Measurements from ENCODE around the gene PTK6. TPM values are rescaled to one million over a fixed set of nuclear protein-coding genes. Genes with fewer than 3 reads are reported as not detected.
A peak's percentile ranks its signal among the peaks of the same experiment; 100 is the strongest.

The PTK6 gene
- total RNA-seq, 1 experiment from 2014 or later, result not detected

DNA sequence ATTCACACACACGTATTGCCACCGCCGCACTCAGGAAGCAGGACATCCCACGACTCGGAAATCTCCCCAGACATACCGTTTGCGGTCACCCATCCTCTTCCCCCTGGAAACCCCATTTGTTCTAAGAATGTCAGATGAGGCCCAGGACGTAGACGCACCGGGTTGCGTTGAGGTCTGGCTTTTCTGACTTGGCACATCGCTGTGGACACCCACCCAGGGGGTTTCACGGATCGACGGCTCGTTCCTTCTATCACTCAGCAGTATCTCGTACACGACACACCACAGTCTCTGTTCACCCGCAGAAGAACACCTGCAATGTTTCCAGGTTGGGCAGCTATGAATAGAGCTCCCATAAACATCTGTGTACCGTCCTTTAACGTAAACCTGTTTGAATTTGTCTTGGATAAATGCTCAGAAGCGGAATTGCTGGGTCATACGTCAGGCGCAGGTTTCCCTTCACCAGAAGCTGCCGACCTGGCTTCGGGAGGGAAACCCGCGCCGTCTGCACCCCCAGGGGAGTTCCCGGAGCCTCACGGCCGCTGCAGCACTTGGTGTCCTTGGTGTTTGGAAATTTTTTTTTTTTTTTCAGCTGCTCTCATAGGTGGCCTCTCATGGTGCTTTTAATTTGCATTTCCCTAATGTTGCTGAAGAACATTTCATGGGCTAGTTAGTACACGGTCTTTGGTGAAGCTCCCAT lies 29.0 kb downstream of the PTK6 start:
- no peak for DNase-seq (ENCODE audit: low spot score)

DNA sequence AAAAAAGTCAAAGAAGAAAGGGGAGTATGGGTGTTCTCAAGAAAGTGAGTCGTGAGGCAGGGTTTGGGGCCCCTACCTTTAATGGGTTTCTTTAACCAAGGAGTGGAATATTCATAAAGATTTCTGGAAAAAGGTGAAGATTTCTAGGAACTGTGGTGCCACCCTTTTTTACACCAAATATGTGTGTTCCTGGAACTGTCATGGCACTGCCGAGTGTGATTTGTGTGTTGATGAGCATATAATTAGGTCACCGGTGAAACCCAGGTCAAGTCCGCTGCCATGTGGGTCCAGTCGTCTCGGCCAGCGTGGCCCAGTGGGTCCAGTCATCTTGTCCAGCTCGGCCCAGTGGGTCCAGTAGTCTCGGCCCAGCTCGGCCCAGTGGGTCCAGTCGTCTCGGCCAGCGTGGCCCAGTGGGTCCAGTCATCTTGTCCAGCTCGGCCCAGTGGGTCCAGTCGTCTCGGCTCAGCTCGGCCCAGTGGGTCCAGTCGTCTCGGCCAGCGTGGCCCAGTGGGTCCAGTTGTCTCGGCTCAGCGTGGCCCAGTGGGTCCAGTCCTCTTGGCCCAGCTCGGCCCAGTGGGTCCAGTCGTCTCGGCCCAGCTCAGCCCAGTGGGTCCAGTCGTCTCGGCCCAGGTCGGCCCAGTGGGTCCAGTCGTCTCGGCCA lies 30.0 kb downstream of the PTK6 start:
- no peak for DNase-seq (ENCODE audit: low spot score)

DNA sequence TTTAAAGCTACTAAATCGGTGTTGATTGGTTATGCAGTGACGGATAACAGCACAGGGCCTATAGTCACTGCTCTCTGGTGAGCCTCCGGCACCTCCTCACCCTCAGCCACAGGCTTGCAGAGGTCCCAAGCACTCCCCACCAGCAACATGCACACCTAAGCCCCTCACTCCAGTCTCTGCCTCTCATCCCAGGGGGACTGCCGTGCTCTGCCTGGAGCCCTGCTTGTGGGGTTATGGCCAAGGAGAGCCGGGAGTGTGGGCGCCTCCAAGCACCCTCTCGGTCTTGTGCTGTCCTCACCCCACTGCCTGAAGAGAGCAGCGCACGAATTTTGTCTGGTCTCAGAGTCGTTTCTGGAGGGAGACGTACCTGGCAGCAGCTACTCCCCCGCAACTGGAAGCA lies 31.5 kb downstream of the PTK6 start:
- DNase-seq (ENCODE audit: low spot score), result no peak

GRCh38 chr20:63505281-63505680 lies 31.9 kb downstream of the PTK6 start:
- DNase-seq (ENCODE audit: low spot score), result no peak

- DNase-seq (ENCODE audit: low spot score), result no peak
Measured at GRCh38 chr20:63504642-63505041, 32.5 kb downstream of the PTK6 start.

DNA sequence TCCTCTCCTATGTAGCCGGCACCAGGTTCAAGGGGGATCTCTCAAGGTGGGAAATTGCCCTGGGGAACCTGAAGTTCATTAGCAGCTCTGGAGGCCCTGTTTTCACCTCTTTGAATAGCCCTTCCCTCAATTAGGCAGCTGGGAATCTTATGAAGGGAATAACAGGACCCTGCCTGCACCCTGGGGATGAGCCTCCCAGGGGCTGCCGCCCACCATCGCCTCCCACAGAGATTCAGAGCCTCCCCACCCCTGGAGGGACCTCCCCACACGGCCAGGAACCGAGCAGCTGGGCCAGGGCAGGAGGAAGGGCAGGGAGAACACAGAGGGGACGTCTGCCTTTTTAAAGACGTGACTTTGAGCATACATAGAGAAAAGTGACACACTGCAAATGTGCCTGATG lies 33.7 kb downstream of the PTK6 start:
- no peak for DNase-seq (ENCODE audit: low spot score)

DNA sequence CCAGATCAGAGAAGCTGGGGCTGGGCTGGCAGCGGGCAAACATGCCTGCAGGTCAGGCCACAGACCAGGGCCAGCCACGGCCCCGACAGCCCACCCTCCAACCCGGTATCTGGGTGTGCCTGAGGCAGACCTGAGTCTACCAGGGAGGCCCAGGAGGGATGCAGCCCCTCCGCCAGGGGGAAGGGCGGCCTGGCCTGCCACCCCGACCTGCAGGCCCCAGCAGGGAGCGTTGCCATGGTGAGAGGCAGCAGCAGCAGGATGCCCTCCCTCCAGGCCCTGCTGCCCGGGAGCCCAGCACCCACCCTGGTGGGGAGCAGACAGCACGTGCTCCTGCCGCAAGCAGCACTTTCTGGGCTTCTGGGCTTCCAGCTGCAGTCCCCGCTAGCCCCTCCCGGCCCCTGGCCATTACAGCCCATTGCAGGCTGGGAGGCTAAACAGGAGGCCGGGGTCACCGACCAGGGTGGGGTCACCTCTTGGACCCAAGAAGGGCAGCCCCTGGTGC lies 34.5 kb downstream of the PTK6 start:
- no peak for DNase-seq (ENCODE audit: low spot score)

DNA sequence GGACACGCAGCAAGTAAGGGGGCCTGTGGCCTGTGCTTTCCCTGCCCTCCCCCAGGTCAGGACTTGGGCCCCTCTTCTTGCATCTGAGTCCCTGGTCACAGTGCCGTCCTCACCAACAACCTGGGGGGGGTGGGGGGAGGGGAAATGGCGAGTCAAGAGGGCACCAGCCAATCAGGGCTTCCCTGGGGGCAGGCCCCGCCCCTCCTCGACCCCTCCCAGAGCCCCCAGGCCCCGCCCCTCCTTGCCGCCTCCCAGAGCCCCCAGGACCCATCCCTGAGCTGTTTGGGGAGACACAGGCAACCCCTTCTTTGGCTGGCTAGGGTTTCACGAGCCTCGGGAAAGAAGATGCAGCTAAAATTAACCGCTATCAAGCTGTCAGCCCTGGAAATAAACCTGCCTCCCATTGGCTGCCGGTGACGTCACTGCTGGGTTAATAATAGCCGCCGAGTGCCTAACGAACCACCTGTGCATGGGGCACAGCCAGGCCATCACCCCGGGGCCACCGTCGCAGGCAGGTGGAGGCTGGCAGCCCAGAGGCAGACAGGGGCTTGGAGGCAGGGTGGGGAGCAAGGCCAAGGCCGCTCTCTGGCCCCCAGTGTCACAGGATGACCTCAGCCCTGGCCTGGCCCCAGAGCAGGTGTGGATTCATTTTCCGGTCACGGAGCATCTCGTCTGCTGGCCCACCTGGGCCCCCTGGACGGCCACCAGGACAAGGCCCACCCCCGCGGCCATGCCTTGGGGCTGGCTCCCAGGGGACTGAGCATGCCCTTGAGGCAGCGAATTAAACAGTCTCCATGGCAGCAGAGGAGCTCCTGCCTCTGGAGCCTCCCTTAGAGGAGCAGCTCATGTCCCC lies 35.1 kb downstream of the PTK6 start:
- no peak for DNase-seq (ENCODE audit: low spot score)

DNA sequence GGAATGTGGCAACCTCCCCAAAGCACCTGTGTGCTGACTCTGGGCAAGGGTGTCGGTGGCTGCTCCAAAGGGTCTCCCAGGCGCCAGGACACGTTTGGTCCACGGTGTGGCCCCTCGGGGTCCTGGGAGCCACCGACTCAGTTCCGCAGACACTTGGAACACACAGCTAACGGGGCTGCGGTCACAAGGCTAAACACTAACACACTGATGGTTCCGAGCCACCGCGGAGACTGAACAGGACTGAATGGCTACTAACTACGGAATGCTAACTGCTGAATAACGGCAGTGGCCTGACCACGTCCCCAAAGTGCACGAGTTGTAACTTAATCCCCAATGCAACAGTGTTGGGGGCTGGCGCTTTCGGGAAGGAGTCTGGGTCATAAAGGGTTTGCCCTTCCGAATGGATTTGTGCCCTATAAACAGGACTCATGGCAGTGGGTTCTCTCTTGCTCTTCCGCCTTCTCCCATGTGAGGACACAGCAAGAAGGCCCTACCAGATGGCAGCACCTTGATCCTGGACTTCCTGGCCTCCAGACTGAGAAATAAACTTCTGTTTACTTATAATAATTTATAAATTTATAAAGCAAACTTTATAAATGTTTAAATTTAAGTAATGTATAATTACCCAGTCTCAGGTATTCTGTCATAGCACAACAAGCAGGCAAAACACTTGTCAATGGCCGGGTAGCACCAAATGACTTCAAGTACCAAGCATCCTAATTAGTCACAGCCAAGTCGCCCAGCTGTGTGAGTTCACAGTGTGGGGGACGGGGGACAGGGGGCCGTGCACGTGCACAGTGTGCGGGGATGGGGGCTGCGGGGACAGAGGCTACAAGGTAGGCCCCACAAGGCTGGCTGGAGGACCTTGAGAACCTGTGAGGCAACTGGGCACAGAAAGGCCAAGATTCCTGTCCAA lies 36.0 kb downstream of the PTK6 start:
- DNase-seq (ENCODE audit: low spot score), result no peak

- no peak for DNase-seq (ENCODE audit: low spot score)
Measured at GRCh38 chr20:63500151-63500901, 36.9 kb downstream of the PTK6 start.

DNA sequence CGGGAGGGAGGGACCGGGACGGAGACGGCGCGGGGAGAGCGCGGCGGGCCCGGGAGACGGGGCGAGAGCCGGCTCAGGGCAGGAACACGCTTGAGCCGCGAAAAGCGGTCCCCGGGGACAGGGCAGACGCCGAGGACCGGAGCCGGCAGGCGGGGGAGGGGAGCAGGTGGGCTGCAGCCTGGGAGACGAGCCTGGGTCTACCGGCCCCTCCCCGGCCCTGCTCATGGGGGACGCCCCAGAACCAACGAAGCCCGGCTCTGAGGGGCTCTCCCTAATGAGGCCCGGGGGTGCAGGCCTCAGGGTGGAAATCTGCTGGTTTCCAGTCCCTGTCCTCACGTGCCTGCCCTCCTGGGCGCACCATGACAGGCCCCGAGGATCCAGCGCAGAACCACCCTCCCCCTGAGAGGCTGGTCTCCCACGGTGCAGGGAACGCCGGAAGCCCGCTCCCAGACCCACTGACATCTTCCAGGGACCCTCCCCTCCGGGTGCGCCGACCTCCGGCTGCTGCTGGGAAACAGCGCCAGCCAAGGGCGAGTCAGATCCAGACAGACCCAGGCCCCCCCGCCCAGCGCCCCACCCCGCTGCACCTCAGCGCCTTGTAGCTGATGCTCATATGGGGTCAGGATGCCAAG lies 37.7 kb downstream of the PTK6 start:
- no peak for DNase-seq (ENCODE audit: low spot score)

GRCh38 chr20:63498960-63499337 lies 38.2 kb downstream of the PTK6 start, which contains the start of gene EEF1A2:
TSS of gene EEF1A2 (minus strand) at chr20:63499083. CDS start at chr20:63497763, 1,320 bp downstream.
- no peak for DNase-seq (ENCODE audit: low spot score)

GRCh38 chr20:63497946-63498935 lies 38.9 kb downstream of the PTK6 start:
- DNase-seq (ENCODE audit: low spot score), result peak; percentile 68

- DNase-seq (ENCODE audit: low spot score), result no peak
Measured at GRCh38 chr20:63497138-63497945, 39.8 kb downstream of the PTK6 start.

DNA sequence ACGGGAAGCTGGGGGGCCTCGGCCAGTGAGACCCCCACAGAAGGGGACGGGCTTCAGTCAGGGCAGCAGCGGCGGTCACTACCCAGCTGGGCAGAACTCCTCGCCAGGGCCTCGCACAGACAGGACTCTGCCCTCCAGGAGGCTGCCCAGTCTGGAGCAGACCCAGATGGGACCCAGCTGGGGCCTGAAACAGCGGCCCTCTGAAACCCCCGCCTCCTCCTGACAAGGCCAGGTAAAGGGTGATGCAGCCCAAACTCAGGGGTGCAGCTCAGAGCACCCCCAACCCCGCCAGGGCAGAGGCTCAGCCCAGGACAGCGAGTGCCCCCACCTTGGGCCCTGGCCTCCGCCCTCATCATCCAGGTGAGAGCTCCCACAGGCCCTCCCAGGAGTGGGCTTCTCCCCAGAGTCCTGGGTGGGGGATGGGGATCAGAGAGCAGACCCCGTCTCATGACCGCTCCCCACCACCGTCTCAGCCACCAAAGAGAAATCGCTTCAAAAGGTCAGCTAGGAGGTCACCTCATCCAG lies 40.5 kb downstream of the PTK6 start:
- DNase-seq (ENCODE audit: low spot score), result no peak

DNA sequence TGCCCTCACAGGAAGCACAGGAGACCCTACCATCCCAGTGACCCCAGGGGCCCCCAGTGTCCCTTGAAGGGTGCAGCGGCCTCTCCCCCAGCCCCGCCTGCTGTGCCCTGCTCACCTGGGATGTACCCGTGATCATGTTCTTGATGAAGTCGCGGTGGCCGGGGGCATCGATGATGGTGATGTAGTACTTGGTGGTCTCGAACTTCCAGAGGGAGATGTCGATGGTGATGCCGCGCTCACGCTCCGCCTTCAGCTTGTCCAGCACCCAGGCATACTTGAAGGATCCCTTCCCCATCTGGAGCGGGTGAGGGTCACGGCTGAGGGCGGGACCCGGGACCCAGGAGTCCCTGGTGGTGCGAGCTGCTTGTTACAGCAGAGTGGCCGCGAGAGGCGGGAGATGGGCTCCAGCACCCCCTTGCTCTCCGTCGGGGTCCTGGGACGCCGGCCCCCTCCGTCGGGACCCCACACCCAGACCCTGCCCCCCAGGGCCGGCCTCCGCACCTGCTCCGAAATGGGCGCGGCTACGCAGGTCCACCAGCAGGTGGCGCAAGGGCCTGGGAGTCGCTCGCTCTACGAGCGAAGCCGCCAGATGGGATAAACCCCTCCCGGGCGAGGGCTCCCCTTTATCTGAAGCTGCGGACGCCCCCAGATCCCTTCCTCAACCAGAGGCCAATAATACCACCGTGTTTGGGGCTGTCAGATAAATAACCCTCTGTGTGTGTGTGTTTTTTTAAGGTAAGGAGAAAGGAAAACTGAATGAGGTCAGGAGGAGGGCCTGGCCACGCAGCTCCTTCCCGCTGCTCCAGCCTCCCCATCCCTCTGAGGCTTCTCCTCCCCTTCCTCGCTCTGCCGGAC lies 41.2 kb downstream of the PTK6 start:
- DNase-seq (ENCODE audit: low spot score), result no peak

Data from H4 (cell line).